Islet of Langerhans (tissue), 1 donor: ENCODE measurements around the gene ENTPD8.
"Not testable (repeated sequence)": the region's sequence is repeated elsewhere in the genome, so short reads cannot be mapped to it uniquely, and the experiment has no call there.

Experiments
- FAIRE-seq: peaks from one replicate; lab custom pipeline; 2011; peaks lifted over from hg19 to GRCh38; lab: Jason Lieb, UNC

ENTPD8 gene

DNA sequence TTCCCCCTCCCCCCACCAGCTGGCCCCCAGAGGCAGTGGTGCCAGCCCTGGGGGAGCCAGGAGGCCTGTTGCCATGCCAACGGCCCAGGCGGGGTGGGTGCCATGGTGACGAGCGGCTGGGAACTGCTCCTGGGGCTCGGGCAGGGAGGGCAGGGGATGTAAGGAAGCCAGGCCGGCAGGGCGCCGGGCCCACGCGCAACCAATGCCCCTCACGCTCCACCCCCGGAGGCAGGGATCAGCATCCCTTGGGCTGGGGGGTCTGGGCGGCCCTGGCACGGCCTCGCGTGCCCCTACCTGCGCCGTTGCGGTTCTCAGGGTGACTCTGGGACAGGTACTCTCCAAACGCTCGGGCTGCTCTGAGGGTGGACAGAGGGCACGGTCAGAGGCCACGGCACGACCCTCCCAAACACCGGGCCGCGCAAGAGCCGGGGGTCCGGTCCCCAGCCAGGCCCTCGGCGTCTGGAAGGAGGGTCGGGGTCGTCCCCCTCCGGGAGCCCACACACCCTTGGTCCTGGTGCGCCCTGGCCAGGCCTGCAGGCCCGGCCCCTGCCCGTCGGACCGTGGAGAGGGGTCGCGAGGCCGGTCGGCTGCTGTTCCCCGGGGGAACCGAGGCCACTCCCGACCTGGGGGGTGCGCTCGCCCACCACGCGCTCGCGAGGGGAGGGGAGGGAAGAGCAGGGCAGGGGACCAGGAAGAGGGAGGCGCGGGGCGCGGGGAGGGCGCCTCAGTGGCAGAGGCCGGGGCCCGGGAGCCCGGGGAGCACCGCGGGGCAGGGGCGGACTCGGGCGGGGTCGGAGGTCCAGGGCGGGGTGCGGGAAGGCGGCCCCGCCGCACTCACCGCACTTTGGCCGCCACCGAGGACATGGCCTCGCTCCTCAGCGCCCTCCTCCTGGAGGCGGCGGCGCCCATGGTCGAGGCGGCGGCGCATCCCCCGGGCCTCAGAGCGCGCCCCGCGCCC is 17.3 kb upstream of the ENTPD8 start:
- no peak for FAIRE-seq

DNA sequence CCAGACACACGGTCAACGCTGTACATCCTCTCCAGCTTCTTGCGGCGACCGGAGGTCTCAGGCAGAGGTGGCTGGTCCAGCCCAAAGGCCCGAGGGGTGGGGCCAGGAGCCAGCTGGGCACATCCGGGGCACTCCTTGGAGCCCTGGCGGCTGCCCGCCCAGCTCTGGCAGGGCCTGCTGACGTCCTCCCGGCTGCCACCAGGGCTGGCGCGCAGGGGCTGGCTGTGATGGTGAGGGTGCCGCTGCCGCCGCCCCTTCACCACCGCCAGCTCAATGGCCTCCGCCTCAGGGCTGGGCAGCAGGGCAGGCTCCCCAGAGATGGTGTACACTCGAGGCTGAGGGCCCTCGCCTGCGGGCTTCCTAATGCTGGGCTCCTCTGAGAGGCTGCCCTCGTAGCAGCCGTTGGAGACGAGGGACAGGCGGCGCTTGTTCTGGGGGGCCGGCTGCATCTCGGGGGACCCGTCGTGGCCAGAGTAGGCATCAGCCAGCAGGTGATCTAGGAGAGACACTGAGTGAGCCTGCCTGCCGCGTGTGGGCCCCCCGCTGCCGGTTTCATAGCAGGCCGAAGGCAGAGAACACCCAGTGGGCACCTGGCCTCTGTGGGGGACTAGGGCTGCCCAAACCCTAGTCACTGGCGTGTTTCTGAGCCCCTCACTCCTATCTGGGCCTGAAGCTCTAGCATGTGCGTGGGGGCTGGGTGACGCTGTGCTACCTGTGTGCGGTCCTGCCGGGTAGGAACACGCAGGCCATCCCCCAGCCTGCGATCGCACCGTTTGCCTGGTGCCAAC is 16.4 kb upstream of the ENTPD8 start:
- no peak for FAIRE-seq

DNA sequence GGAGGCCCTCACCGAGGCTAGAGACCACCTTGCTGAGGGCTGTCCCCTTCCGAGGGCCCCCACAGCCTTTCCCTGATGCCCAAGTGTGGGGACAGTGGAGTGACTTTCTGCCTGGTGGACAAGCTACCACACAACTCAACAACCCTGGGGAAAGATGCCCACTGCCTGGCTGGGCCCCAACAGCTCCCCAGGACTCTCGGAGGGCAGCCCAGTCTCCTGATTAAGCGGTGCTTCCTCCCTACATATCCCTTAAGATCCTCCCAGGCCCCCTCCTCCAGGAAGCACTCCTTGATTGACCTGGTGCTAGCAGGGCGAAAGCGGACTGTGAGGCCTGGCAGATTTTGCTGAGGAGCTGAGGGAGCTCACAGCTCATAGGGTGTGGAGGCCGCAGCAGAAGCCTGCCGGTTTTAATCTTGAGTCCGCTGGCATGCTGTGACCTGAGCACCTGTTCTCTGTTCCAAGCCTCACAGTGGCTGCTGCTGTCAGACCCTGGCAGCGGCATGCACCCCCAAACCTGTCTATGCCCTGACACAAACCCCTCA is 15.8 kb upstream of the ENTPD8 start:
- FAIRE-seq, result no peak

DNA sequence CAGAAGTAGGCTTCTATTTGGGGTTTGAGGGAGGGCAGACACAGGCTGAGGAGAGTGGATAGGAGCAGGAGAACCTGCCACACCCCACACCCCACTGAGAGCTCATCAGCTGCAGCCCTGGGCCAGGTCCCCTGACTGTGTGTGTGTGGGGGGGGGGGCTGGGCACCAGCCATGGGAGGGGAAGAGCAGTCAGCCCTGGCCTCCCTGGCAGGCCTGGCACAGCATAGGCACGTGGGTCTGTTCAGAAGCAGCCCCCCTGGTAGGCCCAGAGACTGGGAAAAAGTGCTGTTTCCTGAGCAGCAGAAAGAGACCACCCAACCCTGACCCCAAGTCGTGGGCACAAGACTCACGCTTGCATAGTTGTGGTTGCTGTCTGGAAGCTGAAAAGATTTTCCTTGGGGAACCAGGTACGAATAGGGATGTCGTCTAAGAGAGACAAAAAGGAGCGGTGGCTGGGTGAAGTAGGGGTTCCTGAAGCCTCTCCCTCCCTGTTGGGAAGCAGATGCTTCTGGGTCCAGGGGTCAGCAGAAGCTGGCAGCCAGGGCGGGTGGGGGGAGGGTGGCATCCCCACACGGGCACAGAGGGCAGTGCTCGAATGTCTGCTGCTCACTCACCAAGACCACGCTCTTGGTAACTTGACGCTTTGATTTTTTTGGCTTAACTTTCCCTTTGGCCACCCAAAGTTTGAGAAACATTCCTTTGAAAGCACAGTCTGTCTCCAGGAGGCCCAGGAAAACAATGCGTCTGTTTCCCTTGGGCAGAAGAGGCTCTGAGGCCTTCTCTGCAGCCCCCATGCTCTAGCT is 15.1 kb upstream of the ENTPD8 start:
- no peak for FAIRE-seq

DNA sequence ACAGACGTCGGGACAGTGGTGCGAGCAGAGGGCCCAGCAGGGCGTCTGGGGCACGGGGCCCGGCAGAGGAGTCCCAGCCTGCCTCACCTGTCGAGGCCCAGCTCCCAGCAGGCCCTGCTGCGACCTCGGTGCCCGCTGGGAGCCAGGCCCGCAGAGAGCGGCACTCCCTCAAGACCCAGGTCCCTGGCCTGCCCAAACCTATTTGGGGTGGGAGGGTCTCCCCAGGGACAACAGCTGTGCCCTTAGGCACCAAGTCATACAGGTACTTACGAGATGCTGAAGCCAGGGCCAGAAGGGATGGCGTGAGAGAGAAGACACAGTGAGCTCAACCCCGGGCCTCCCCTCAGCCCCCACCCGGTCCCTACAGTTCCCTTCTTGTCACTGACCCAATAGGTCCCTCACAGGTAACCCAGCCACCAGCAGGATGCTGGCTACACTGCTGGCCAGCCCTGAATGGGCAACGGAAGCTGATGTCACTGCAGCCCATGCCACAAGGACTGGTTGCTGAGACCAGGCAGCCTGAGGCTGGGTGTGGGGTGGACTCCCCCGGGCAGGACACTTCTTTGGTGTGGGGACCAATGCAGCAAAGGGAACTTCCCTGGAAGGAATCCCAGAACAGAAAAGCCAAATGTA is 14.3 kb upstream of the ENTPD8 start:
- FAIRE-seq, result no peak

DNA sequence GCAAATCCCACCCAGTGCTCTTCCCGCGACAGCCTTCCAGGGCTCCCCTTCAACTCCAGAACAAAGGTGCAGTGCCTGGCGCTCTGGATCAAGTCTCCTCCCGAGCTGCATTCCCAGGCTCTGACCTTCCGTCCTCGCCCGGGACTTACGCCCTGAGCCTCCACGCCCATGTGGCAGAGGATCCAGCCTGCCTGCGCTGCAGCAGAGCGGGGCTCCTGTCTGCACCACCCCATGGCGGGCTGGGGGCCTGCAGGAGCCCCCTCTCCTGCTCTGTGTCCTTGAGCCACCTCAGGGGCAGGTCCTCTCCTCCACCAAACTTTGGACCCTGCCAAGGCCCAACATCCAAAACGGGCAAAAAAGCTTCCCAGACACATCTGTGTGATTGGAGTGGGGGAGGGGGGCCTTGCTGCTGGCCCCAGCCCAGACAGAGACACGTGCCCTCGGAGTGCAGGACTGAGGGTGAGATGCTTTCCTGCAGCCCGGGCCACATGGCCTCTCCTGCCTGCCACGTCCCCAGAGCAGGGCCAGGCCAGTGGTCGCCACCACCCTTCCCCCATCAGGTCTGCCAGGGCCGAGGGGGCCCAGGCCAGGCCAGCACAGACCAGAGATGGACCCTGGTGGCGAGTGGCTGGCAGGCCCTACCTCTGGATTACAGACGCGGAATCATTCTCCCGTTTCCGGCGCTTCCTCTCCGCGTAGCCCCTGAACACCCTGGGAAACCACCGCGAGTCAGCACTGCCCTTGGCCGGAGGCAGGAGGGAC is 13.6 kb upstream of the ENTPD8 start:
- no peak for FAIRE-seq

DNA sequence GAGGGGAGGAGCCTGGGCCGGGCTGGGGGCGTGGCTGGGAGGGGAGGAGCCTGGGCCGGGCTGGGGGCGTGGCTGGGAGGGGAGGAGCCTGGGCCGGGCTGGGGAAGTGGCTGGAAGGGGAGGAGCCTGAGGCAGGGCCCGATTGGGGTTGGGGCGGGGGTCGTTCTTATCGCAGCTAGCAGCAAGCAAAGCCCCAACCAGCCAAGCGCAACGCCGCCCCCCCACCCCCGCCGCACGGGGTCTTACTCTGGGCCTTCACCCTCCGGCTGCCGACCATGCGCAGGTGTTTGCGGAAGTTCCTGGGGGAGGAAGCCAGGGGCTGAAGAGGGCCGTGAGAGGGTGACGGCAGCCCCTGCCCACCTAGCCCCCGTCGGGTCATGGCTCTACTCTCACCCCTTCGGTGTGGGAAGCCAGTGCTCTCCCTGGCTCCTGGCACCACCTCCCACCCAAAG is 13.0 kb upstream of the ENTPD8 start:
- FAIRE-seq, result no peak

DNA sequence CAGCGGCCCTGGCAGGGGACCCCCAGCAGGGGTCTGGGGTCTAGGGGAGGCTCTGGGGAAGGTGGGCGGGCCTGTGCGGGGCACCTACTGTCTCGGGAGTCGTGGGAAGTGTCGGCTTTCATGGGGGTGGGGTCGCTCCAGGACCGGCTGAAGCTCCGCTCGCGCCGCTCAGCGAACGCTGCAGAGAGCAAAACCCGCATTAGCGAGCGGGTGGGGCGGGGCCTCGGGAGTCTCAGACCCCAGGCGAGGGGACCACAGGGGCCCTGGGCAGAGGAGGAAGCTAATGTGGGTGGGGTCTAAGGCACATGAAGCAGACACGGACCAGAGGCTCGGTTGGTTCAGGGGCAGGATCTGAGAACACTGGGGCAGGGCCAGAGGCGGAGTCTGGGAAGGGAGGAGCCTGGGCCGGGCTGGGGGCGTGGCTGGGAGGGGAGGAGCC is 12.5 kb upstream of the ENTPD8 start:
- no peak for FAIRE-seq

DNA sequence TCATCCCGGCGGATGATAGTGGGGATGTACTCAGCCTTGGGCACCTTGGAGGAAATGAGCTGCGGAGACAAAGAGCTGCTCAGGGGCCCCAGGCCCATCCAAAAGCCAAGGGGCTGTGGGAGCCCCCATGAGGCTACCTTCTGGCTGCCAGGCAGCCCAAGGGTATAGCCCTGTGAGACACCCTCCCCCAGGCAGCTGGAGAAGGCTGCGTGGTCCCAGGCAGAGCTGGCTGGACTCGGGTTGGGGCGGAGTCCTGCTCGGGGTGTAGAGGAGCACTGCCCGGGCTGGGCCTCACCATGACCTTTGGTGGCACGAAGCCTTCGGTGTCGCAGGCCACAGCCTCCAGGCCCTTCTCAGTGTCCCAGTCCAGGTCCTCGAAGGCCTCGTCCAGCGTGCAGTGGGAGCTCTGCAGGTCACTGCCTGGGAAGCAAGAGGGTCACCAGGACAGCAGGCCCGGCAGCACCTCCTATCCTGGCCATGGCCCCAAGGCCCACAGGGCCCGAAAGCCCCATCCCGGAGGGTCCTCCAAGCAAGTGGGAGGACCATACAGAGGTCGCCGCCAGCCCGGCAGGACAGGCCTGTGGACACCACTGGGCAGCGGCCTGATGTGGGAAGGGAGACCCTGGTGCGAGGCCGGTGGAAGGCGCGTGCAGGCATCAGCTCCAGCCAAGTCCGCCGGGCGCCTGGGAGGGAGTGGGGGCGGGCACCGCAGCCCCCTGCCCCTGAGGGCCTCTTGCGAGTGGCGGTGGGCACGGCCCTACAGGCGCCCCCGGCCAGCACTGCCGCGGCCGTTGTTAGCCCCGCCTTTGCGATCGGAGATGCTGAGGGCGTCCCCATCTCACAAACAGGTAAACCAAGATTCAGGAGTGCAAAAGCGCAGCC is 11.8 kb upstream of the ENTPD8 start:
- no peak for FAIRE-seq

DNA sequence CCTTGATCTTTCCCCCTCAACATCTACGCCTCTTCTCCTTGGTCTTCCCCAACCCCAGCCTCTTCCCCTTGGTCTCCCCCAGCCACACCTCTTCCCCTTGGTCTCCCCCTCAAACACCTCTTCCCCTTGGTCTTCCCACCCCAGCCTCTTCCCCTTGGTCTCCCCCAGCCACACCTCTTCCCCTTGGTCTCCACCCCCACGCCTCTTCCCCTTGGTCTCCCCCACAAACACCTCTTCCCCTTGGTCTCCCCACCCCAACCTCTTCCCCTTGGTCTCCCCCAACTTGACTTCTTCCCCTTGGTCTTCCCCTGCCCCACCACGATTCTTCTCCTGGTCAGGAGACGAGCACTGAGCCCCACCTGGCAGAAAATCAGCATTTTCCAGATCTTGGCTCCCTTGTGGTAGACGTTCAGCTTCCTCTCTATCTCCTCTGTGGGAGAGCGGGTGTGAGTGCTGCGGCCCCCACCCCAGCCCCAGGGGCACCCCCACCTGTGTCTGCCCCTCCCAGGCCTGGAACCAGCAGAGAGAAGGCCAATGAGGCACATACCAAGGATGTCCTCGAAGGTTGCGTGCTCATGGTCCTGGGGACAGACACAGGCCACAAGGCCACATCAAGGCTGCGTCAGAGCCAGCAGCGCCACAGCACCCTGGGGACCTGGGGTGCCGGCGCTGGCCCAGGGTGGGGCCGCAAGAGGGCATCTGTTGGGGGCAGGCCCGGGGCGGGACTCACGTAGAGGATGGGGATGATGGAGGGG is 11.0 kb upstream of the ENTPD8 start:
- no peak for FAIRE-seq

DNA sequence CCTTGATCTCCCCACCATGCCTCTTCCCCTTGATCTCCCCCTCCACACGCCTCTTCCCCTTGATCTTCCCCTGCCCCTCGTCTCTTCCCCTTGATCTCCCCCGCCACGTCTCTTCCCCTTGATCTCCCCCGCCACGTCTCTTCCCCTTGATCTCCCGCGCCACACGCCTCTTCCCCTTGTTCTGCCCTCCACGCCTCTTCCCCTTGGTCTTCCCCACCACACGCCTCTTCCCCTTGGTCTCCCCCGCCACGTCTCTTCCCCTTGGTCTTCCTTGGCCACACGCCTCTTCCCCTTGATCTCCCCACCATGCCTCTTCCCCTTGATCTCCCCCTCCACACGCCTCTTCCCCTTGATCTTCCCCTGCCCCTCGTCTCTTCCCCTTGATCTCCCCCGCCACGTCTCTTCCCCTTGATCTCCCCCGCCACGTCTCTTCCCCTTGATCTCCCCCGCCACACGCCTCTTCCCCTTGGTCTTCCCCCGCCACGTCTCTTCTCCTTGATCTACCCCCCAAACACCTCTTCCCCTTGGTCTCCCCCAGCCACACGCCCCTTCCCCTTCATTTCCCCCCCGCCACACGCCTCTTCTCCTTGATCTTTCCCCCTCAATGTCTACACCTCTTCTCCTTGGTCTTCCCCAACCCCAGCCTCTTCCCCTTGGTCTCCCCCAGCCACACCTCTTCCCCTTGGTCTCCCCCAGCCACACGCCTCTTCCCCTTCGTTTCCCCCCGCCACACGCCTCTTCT is 10.3 kb upstream of the ENTPD8 start:
- not testable (repeated sequence) for FAIRE-seq

DNA sequence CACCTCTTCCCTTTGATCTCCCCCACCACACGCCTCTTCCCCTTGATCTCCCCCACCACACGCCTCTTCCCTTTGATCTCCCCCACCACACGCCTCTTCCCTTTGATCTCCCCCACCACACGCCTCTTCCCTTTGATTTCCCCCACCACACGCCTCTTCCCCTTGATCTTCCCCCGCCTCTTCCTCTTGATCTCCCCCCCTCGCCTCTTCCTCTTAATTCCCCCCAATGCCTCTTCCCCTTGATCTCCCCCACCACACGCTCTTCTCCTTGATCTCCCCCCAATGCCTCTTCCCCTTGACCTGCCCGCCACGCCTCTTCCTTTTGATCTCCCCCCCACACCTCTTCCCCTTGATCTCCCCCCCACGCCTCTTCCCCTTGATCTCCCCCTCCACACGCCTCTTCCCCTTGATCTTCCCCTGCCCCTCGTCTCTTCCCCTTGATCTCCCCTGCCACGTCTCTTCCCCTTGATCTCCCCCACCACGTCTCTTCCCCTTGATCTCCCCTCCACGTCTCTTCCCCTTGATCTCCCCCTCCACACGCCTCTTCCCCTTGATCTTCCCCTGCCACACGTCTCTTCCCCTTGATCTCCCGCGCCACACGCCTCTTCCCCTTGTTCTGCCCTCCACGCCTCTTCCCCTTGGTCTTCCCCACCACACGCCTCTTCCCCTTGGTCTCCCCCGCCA is 9.5 kb upstream of the ENTPD8 start:
- not testable (repeated sequence) for FAIRE-seq

DNA sequence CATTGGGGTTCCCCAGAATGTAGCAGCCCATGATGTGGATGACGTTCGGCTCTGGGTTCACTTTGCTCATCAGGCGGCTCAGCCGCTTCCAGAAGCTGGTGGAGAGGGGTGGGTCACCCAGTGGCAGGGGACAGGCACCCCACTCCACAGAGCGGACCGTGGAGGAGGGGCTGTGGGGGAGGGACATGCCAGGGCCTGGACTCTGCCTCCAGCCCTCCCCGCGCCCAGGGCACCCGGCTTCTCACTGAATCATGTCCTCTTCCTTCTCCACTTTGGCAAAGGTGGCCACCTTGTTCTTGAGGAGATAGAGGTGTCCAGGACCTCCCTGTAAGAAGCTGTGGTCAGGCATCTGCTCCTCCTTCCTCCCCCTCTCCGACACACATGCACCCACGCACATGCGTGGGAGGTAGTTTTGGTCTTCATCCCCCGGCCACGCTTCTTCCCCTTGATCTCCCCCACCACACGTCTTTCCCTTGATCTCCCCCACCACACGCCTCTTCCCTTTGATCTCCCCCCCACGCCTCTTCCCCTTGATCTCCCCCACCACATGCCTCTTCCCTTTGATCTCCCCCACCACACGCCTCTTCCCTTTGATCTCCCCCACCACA is 8.9 kb upstream of the ENTPD8 start:
- no peak for FAIRE-seq

DNA sequence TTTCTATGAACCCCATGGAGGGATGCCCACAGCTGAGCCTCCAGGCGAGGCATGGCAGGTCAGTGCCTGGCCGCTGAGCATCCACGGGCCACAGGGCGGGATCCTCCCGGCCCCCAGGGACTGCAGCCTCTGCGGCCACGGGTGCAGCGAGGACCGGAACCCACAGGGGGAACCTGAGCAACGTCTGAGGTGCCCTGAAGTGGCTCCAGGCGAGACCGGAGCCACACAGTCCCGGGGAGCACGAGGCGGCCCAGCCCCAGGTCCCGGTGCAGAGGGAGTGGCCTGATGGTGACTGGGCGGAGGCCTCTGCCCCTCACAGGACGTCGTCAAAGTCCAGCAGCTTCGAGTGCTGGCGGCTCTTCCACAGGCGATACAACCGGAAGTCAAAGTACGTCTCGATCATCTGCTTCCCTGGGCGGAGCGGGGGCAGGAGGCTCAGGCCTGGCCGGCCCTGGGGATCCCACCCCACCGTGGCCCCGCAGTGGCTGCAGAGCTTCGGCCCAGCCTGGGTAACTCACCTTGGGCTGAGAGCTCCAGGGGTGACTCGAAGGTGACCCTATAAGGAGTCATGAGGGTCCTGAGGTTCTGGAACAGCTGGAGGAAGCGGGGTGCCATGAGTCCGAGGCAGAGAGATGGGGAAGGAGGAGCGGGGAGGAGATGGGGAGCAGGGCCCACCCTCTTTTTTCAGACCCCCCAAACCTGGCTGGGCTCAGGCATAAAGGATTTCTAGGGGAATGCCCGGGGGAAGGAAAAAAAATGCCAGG is 8.1 kb upstream of the ENTPD8 start:
- no peak for FAIRE-seq

DNA sequence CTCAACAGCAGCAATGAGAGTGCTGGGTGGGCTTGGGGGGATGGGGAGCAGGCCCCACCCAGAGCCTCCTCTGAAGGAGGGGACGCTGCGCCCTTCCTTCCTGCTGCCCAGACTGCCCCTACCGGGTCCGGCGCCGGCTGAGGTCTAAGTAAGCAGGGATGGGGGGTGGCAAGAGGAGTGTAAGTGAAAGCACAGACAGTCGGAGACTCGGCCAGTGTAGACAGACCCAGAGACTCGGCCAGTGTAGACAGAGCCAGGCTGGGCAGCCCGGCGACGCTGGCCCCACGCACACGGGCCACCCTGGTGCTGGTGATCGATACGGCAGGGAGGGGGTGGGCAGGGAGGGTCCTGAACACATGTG is 7.4 kb upstream of the ENTPD8 start:
- no peak for FAIRE-seq
